Upper lobe of right lung (tissue), 1 donor: Measurements from ENCODE around the gene SECISBP2. TPM values are rescaled to one million over a fixed set of nuclear protein-coding genes. Genes with fewer than 3 reads are reported as not detected.

Experiments
- ATAC-seq: fragments of 200-7000 bp; cut with Tn5 transposase; one replicate; pipeline ENCODE4 v1.9.1; 2020; ENCODE audit warnings: mild to moderate bottlenecking, moderate library complexity
- DNase-seq: peaks from one replicate; pipeline ENCODE4 v3.0.0-alpha.2; 2020
- H3K27ac ChIP-seq: fragments of 200-600 bp; one replicate; pipeline ENCODE4 v1.8.0; 2022
- H3K27me3 ChIP-seq: fragments of 200-600 bp; one replicate; pipeline ENCODE4 v1.8.0; 2022; ENCODE audit warnings: mild to moderate bottlenecking
- H3K36me3 ChIP-seq: fragments of 200-600 bp; one replicate; pipeline ENCODE4 v1.8.0; 2022
- H3K4me1 ChIP-seq: fragments of 200-600 bp; one replicate; pipeline ENCODE4 v1.8.0; 2022
- H3K4me3 ChIP-seq: fragments of 200-600 bp; one replicate; pipeline ENCODE4 v1.8.0; 2022; ENCODE audit warnings: mild to moderate bottlenecking
- H3K9me3 ChIP-seq: fragments of 200-600 bp; one replicate; pipeline ENCODE4 v1.8.0; 2022
- intact Hi-C: fragments of 100-400 bp; cut with DNase I; formaldehyde crosslinking; loops from one replicate; pipeline ENCODE4 v1.11.0; 2022
- total RNA-seq: library from RNA; stranded (reverse); fragmentation: NEBNext Ultra II Directional; extraction: Animal tissue kit (Norgen Biotek cat#: 25700); gene quantifications from one replicate; pipeline ENCODE4 v1.2.1, GENCODE V29; 2021
- TF ChIP-seq, protein P1 (sequence below): fragments of 200-600 bp; IDR thresholded peaks from one replicate; pipeline ENCODE4 v1.8.0; 2022; ENCODE audit warnings: antibody characterized with exemption
- donor health status: DM: no; HTN: yes; CAD: no; lungs with severe emphysema.

SECISBP2 gene
- total RNA-seq, 1 donor from 2014 or later: 58.0 TPM

DNA sequence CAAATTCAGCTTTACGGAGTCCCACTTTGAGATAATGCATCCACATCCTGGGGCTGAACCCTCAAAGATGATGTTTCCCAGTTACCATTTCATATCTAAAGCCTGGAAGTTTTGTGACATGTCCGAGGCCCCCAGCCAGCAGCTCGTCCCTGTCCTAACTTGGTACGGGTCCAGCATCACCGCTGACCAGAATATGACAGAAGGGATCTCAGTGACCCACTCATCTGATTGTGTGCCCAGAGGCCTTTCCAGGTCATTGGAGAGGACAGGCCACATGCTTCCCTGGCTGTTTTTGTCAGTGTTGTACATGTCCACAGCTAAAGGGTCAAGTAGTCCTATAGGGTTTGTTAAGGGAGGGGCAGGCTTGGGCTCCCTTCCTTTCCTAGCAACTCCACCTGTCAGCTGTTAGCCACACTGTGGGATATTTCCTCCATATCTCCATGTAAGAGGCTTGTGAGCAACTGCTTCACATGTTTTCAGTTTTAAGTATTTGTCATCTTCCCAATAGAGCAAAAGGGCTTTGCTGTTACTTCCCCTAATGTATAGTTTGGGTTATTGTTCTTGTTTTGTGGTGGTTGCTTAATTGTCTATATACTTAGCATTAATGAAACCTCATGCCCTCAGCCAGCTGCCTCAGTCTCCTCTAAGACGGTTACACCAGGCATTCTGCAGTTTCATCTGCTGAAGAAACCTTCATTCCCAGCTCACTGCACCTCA is 33.4 kb downstream of the SECISBP2 start:
- TF ChIP-seq, protein P1, sequence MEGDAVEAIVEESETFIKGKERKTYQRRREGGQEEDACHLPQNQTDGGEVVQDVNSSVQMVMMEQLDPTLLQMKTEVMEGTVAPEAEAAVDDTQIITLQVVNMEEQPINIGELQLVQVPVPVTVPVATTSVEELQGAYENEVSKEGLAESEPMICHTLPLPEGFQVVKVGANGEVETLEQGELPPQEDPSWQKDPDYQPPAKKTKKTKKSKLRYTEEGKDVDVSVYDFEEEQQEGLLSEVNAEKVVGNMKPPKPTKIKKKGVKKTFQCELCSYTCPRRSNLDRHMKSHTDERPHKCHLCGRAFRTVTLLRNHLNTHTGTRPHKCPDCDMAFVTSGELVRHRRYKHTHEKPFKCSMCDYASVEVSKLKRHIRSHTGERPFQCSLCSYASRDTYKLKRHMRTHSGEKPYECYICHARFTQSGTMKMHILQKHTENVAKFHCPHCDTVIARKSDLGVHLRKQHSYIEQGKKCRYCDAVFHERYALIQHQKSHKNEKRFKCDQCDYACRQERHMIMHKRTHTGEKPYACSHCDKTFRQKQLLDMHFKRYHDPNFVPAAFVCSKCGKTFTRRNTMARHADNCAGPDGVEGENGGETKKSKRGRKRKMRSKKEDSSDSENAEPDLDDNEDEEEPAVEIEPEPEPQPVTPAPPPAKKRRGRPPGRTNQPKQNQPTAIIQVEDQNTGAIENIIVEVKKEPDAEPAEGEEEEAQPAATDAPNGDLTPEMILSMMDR: no peak
- no peaks in the 10 kb centered on the region for H3K9me3 ChIP-seq
- peaks cover 100% of the 10 kb centered on the region for H3K36me3 ChIP-seq
- H3K4me1 ChIP-seq: no peaks in the 10 kb centered on the region
- no peak for DNase-seq
- no peak overlapping the region for H3K4me3 ChIP-seq
- H3K27me3 ChIP-seq: no peaks in the 10 kb centered on the region
- no peak for ATAC-seq
- intact Hi-C loops: no loop called here
- H3K27ac ChIP-seq: no peak overlapping the region

DNA sequence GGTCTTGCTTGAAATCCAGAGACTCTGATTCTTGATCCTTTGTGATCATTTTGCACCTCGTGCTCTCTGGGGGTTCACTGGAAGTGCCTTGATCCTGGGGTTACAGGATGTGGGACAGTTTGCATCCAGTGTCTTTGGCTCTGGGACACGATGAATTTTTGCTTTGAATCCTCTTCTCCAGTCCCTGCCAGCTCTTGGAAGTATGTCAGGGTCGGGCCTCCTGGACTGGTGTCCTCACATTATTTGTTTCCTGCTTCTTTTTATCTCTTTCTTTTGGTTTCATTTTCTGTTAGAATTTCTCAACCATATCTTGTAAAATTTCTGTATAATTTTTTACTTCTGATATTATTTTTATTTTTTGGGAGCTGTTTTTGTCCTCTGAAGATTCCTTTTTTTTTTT is 34.2 kb downstream of the SECISBP2 start:
- Histone ChIP-seq H3K27me3 (no peaks in the 10 kb centered on the region), H3K4me1 (no peaks in the 10 kb centered on the region), H3K36me3 (peaks cover 100% of the 10 kb centered on the region), H3K4me3 (no peak overlapping the region), H3K27ac (no peak overlapping the region), H3K9me3 (no peaks in the 10 kb centered on the region)
- intact Hi-C loops: no loop called here
- ATAC-seq (no peak), DNase-seq (no peak)
- TF ChIP-seq, protein P1: no peak

- no peaks in the 10 kb centered on the region for H3K27me3 ChIP-seq
- H3K4me3 ChIP-seq: no peak overlapping the region
- peaks cover 100% of the 10 kb centered on the region for H3K36me3 ChIP-seq
- H3K4me1 ChIP-seq: no peaks in the 10 kb centered on the region
- ATAC-seq (no peak), DNase-seq (no peak)
- no peaks in the 10 kb centered on the region for H3K9me3 ChIP-seq
- H3K27ac ChIP-seq: no peak overlapping the region
- intact Hi-C loops: no loop called here
- TF ChIP-seq, protein P1: no peak
Measured at GRCh38 chr9:89352874-89353649, 34.8 kb downstream of the SECISBP2 start.

GRCh38 chr9:89353989-89354388 is 35.7 kb downstream of the SECISBP2 start:
- peaks cover 1% of the 10 kb centered on the region for H3K4me1 ChIP-seq
- intact Hi-C loops: no loop called here
- H3K4me3 ChIP-seq: no peak overlapping the region
- H3K36me3 ChIP-seq: peaks cover 100% of the 10 kb centered on the region
- DNase-seq (no peak), ATAC-seq (no peak)
- H3K27ac ChIP-seq: no peak overlapping the region
- no peaks in the 10 kb centered on the region for H3K27me3 ChIP-seq
- H3K9me3 ChIP-seq: no peaks in the 10 kb centered on the region
- TF ChIP-seq, protein P1: no peak

- no peak for DNase-seq
- TF ChIP-seq, protein P1: no peak
- Histone ChIP-seq H3K27ac (no peak overlapping the region), H3K4me3 (no peak overlapping the region), H3K4me1 (peaks cover 5% of the 10 kb centered on the region), H3K9me3 (no peaks in the 10 kb centered on the region), H3K36me3 (peaks cover 100% of the 10 kb centered on the region), H3K27me3 (no peaks in the 10 kb centered on the region)
- intact Hi-C loops: no loop called here
- no peak for ATAC-seq
Measured at GRCh38 chr9:89354471-89354870, 36.2 kb downstream of the SECISBP2 start.
